MM.1S (cell line): ENCODE results near the gene ANXA2.

ENCODE experiments used
- CTCF ChIP-seq: fragments of 300-600 bp; sonication (generic); IDR thresholded peaks from 2 replicates; pipeline ENCODE4 v1.5.1; 2016; ENCODE audit warnings: antibody characterized with exemption, low read length, mixed read lengths
- EZH2 ChIP-seq: fragments of 300-600 bp; sonication (generic); optimal IDR thresholded peaks from 2 replicates; pipeline ENCODE3; 2017; ENCODE audit warnings: low read depth, mild to moderate bottlenecking, antibody characterized with exemption, low read length, mixed read lengths
- EZH2phosphoT487 ChIP-seq: fragments of 300-600 bp; sonication (generic); IDR thresholded peaks from 2 replicates; pipeline ENCODE4 v1.6.1; 2018; ENCODE audit warnings: antibody characterized with exemption, low read length

GRCh38 chr15:60411774-60412425 lies 14.1 kb upstream of the ANXA2 start:
- no peak for TF ChIP-seq CTCF
- TF ChIP-seq EZH2, result no peak
- TF ChIP-seq EZH2phosphoT487, result no peak
